Transverse colon (tissue), 4 donors: ENCODE results near the gene ZBTB16. TPM values are rescaled to one million over a fixed set of nuclear protein-coding genes. Genes with fewer than 3 reads are reported as not detected.
A peak's percentile ranks its signal among the peaks of the same experiment; 100 is the strongest.

Experiments
- DNase-seq: peaks from one replicate; pipeline ENCODE4 v3.0.0-alpha.2; 2019
- H3K27ac ChIP-seq, 4 donors: fragments of 200-600 bp; sonication (generic); 2 replicates each; pipeline ENCODE4 v1.5.1; 2016 to 2018; ENCODE audit warnings: inconsistent platforms in 4 of 4
- H3K27me3 ChIP-seq: fragments of 200-600 bp; sonication (generic); 2 replicates; pipeline ENCODE4 v1.5.1; 2017; ENCODE audit warnings: inconsistent platforms
- H3K36me3 ChIP-seq, 4 donors: fragments of 200-600 bp; sonication (generic); 2 replicates each; pipeline ENCODE4 v1.5.1; 2017 to 2019; ENCODE audit warnings: inconsistent platforms in 4 of 4
- H3K4me1 ChIP-seq, 4 donors: fragments of 200-600 bp; sonication (generic); 2 replicates each; pipeline ENCODE4 v1.5.1; 2017 to 2020; ENCODE audit warnings: inconsistent platforms in 4 of 4
- H3K4me3 ChIP-seq, 4 donors: fragments of 200-600 bp; sonication (generic); 1 replicate in 1 of 4; 2 replicates in 3 of 4; pipeline versions ENCODE4 v1.5.1 to v1.6.1; 2017 to 2019; ENCODE audit warnings: inconsistent platforms in 4 of 4
- H3K9me3 ChIP-seq, 2 donors: fragments of 200-600 bp; sonication (generic); 2 replicates each; pipeline ENCODE4 v1.5.1; 2017 to 2019; ENCODE audit warnings: inconsistent platforms in 2 of 2
- EP300 ChIP-seq: sonication (generic); formaldehyde crosslinking; IDR thresholded peaks from one replicate; pipeline ENCODE4 v1.6.1; 2017; ENCODE audit warnings: antibody characterized with exemption, low read depth
- POLR2A ChIP-seq: fragments of 450-650 bp; IDR thresholded peaks from one replicate; pipeline ENCODE4 v1.6.1; 2016; ENCODE audit warnings: antibody characterized with exemption, mild to moderate bottlenecking, moderate library complexity
- POLR2AphosphoS5 ChIP-seq, 3 donors: sonication (generic); formaldehyde crosslinking; IDR thresholded peaks; one replicate each; pipeline ENCODE4 v1.6.1; 2016; ENCODE audit warnings: antibody characterized with exemption in 3 of 3
- WGBS, 2 donors: methylation state at CpG; one replicate each; pipeline ENCODE4 v1.1.5; 2018; ENCODE audit warnings: low coverage in 1 of 2; 5-methylcytosine and 5-hydroxymethylcytosine counted together
- in situ Hi-C, 4 donors: fragments of 200-750 bp; cut with MboI; loops; one replicate each; pipeline versions ENCODE4 v1.15.0 to v1.15.1; 2017; ENCODE audit warnings: low sequenced_read_pairs in 3 of 4, low pct_ligation_motif_present in 1 of 4, low pct_unique_long_range_greater_than_20kb in 1 of 4
- intact Hi-C: fragments of 100-400 bp; cut with DNase I; formaldehyde crosslinking; loops from one replicate; pipeline ENCODE4 v1.15.1; 2023; ENCODE audit warnings: low total_unique reads
- total RNA-seq, 4 donors: library from RNA; depleted of rRNA; stranded (reverse); fragments of >200 nt; gene quantifications; one replicate each; pipeline ENCODE4 v1.1.0, GENCODE V29; 2016
- TF ChIP-seq, protein P1 (sequence below), 5 experiments: fragments of 200-600 bp in 3 of 5; fragments of 450-650 bp in 2 of 5; sonication (generic) in 3 of 5; IDR thresholded peaks; 1 replicate in 2 of 5; 2 replicates in 3 of 5; pipeline ENCODE4 v1.5.1; 2016 to 2017; ENCODE audit warnings: antibody characterized with exemption in 5 of 5, inconsistent platforms in 3 of 5, mild to moderate bottlenecking in 2 of 5, moderate library complexity in 1 of 5

The ZBTB16 gene
- total RNA-seq, 4 donors from 2014 or later, result 108 to 271 (median 155) TPM

DNA sequence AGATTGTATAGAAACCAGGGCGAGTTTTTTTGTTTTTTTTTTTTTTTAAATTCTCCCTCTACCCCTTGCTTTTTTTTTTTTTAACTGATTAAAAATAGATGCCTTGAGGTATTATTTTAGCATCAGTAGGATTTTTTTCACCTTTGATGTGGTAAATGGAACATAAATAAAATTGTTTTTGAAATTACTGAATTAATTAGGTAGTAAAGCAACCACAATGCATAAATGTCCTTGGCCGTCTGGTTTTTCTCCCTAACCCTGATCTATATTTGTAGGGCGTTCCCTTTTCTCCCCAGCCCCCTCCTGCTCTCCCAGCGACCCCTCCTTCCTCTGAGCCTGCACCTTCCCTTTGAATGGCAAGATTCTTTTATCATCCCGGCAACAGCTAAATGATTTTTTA lies 107.8 kb downstream of the ZBTB16 start:
- intact Hi-C loops, result no loop called here
- no peak for DNase-seq
- no peak overlapping the region for H3K4me3 ChIP-seq
- H3K4me1 ChIP-seq, result peaks cover 90 to 98% (median 95%) of the 10 kb centered on the region in 4 donors
- no peak for TF ChIP-seq POLR2A
- TF ChIP-seq, protein P1, sequence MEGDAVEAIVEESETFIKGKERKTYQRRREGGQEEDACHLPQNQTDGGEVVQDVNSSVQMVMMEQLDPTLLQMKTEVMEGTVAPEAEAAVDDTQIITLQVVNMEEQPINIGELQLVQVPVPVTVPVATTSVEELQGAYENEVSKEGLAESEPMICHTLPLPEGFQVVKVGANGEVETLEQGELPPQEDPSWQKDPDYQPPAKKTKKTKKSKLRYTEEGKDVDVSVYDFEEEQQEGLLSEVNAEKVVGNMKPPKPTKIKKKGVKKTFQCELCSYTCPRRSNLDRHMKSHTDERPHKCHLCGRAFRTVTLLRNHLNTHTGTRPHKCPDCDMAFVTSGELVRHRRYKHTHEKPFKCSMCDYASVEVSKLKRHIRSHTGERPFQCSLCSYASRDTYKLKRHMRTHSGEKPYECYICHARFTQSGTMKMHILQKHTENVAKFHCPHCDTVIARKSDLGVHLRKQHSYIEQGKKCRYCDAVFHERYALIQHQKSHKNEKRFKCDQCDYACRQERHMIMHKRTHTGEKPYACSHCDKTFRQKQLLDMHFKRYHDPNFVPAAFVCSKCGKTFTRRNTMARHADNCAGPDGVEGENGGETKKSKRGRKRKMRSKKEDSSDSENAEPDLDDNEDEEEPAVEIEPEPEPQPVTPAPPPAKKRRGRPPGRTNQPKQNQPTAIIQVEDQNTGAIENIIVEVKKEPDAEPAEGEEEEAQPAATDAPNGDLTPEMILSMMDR (IDR thresholded peaks at IDR 0.05), result no peak
- no peak for TF ChIP-seq POLR2AphosphoS5 (IDR thresholded peaks at IDR 0.05)
- TF ChIP-seq EP300, result no peak
- no peaks in the 10 kb centered on the region for H3K27me3 ChIP-seq
- in situ Hi-C loops, result no loop called here
- H3K9me3 ChIP-seq, result no peaks in the 10 kb centered on the region
- peak overlapping the region; percentile 94 to 96 (median 96) for H3K27ac ChIP-seq
- 53 to 57% methylated on average over 5 of the region's 5 CpGs for WGBS, 2 donors
- H3K36me3 ChIP-seq, result no peaks in the 10 kb centered on the region

DNA sequence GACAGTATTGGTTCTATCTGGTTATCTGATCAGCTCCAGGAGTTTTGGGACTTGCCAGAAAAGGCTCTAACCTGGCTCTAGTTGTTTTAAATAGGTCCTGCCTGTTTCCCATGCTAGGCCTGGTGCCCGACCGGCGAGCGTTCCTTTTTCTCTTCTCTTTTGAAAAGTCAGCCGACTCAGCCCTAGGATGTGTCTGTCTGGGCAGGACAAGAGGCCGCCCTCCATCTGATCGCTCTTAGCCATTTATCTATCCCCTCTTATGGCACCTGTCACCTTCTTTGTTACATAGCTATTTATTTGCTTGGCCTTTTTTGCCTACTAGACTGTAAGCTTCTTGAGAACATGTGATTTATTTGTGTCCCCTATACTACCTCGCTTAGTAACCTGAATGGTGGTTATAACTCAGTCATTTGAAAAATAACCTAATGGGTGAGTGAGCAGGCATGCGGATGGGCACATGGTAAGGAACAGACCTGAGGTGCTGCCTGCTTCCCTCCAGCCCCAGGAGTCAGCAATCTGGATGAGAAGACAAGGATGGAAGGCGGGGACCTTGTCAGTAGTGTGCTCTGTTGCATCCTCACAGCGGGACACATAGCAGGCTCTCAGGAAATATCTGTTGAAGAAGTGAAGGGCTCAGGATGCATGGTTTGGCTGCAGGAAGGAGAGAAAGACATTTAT lies 108.4 kb downstream of the ZBTB16 start:
- intact Hi-C loops (no loop called here), in situ Hi-C loops (no loop called here)
- DNase-seq, result no peak
- Histone ChIP-seq H3K36me3 (no peaks in the 10 kb centered on the region), H3K27ac (peak overlapping the region; percentile 94 to 96 (median 96)), H3K27me3 (no peaks in the 10 kb centered on the region), H3K4me3 (no peak overlapping the region), H3K4me1 (peaks cover 93 to 100% (median 97%) of the 10 kb centered on the region in 4 donors), H3K9me3 (no peaks in the 10 kb centered on the region)
- WGBS, 2 donors, result 71 to 85% methylated on average over 7 to 11 of the region's 11 CpGs
- TF ChIP-seq EP300, result no peak
- TF ChIP-seq POLR2A, result no peak
- TF ChIP-seq, protein P1 (IDR thresholded peaks at IDR 0.05), result no peak
- TF ChIP-seq POLR2AphosphoS5 (IDR thresholded peaks at IDR 0.05), result no peak

DNA sequence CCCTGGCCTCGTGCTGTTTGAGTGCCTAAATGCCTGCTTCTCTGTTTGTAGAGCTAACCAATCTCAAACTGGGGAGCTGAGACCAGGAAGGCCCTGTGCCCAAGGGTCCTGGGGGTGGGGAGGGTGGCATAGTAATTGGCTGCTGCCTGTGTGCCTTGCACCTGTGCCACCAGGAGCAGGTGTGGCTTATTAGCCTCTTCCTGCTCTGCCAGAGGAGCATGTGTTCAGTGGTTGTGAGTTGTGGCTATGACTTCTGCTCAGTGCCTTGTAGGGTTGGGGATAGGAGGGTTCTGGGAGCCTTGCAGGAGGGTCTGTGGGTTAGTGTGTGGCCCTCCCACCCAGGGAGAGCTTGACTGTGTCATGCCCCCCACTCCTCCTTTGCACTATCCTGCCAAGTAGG lies 109.2 kb downstream of the ZBTB16 start:
- TF ChIP-seq, protein P1 (IDR thresholded peaks at IDR 0.05), result peak in 1 of 5 experiments; percentile 21
- TF ChIP-seq POLR2A, result no peak
- peak in 2 of 3 donors; percentile 58 to 64 for TF ChIP-seq POLR2AphosphoS5 (IDR thresholded peaks at IDR 0.05)
- no peak for TF ChIP-seq EP300
- Histone ChIP-seq H3K4me3 (no peak overlapping the region), H3K27ac (peak overlapping the region; percentile 94 to 96 (median 96)), H3K36me3 (no peaks in the 10 kb centered on the region), H3K4me1 (peaks cover 95 to 100% (median 97%) of the 10 kb centered on the region in 4 donors), H3K9me3 (no peaks in the 10 kb centered on the region), H3K27me3 (no peaks in the 10 kb centered on the region)
- intact Hi-C loops (no loop called here), in situ Hi-C loops (no loop called here)
- WGBS, 2 donors, result 20 to 29% methylated on average over 1 of the region's 1 CpG
- peak; percentile 68 for DNase-seq

DNA sequence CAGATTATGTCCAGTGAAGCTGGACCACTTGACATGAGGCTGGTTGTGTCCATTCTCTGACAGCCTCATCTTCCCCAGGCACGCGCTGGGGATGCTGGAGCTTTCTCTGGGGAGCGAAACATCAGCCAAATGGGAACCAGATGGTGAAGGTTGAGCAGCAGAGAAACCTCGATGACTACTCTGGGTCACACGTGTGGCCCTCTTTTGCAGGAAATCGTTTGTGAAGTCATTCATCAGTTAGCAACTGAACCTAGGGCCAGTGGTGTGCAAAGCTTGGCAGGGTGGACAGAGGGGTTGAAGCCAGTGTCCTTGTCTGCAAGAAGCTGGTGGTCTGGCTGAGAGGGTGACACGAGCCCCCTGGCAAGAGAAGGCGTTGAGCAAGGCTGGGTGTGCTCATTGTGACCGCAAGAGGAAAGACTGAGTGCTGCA lies 109.8 kb downstream of the ZBTB16 start:
- H3K27me3 ChIP-seq, result no peaks in the 10 kb centered on the region
- no peak for DNase-seq
- H3K9me3 ChIP-seq, result no peaks in the 10 kb centered on the region
- H3K27ac ChIP-seq, result peak overlapping the region; percentile 94 to 96 (median 96)
- in situ Hi-C loops, result no loop called here
- intact Hi-C loops, result no loop called here
- H3K4me3 ChIP-seq, result no peak overlapping the region
- TF ChIP-seq, protein P1 (IDR thresholded peaks at IDR 0.05), result no peak
- TF ChIP-seq POLR2A (no peak), EP300 (no peak), POLR2AphosphoS5 (IDR thresholded peaks at IDR 0.05) (no peak)
- H3K4me1 ChIP-seq, result peaks cover 95 to 100% (median 97%) of the 10 kb centered on the region in 4 donors
- WGBS, 2 donors, result 81 to 100% methylated on average over 3 to 9 of the region's 9 CpGs
- no peaks in the 10 kb centered on the region for H3K36me3 ChIP-seq
